Upper lobe of right lung (tissue), 1 donor: ENCODE results near the gene KCNH8. TPM values are rescaled to one million over a fixed set of nuclear protein-coding genes. Genes with fewer than 3 reads are reported as not detected.
"Not testable (repeated sequence)": the region's sequence is repeated elsewhere in the genome, so short reads cannot be mapped to it uniquely, and the experiment has no call there.

Source experiments
- ATAC-seq: fragments of 200-7000 bp; cut with Tn5 transposase; one replicate; pipeline ENCODE4 v1.9.1; 2020; ENCODE audit warnings: mild to moderate bottlenecking, moderate library complexity
- DNase-seq: peaks from one replicate; pipeline ENCODE4 v3.0.0-alpha.2; 2020
- H3K27ac ChIP-seq: fragments of 200-600 bp; one replicate; pipeline ENCODE4 v1.8.0; 2022
- H3K27me3 ChIP-seq: fragments of 200-600 bp; one replicate; pipeline ENCODE4 v1.8.0; 2022; ENCODE audit warnings: mild to moderate bottlenecking
- H3K36me3 ChIP-seq: fragments of 200-600 bp; one replicate; pipeline ENCODE4 v1.8.0; 2022
- H3K4me1 ChIP-seq: fragments of 200-600 bp; one replicate; pipeline ENCODE4 v1.8.0; 2022
- H3K4me3 ChIP-seq: fragments of 200-600 bp; one replicate; pipeline ENCODE4 v1.8.0; 2022; ENCODE audit warnings: mild to moderate bottlenecking
- H3K9me3 ChIP-seq: fragments of 200-600 bp; one replicate; pipeline ENCODE4 v1.8.0; 2022
- CTCF ChIP-seq: fragments of 200-600 bp; IDR thresholded peaks from one replicate; pipeline ENCODE4 v1.8.0; 2022; ENCODE audit warnings: antibody characterized with exemption
- intact Hi-C: fragments of 100-400 bp; cut with DNase I; formaldehyde crosslinking; loops from one replicate; pipeline ENCODE4 v1.11.0; 2022
- total RNA-seq: library from RNA; stranded (reverse); fragmentation: NEBNext Ultra II Directional; extraction: Animal tissue kit (Norgen Biotek cat#: 25700); gene quantifications from one replicate; pipeline ENCODE4 v1.2.1, GENCODE V29; 2021
- donor health status: DM: no; HTN: yes; CAD: no; lungs with severe emphysema.

The KCNH8 gene
- total RNA-seq, 1 donor from 2014 or later, result 0.41 TPM

- Histone ChIP-seq H3K27ac (no peak overlapping the region), H3K4me3 (no peak overlapping the region), H3K4me1 (no peaks in the 10 kb centered on the region), H3K9me3 (no peaks in the 10 kb centered on the region), H3K36me3 (no peaks in the 10 kb centered on the region), H3K27me3 (no peaks in the 10 kb centered on the region)
- ATAC-seq (no peak), DNase-seq (no peak)
- intact Hi-C loops, result no loop called here
- no peak for TF ChIP-seq CTCF
Observed at GRCh38 chr3:19226479-19226878, 78.2 kb downstream of the KCNH8 start.

GRCh38 chr3:19228167-19228566 is 79.9 kb downstream of the KCNH8 start:
- Histone ChIP-seq H3K36me3 (no peaks in the 10 kb centered on the region), H3K27ac (no peak overlapping the region), H3K9me3 (no peaks in the 10 kb centered on the region), H3K27me3 (no peaks in the 10 kb centered on the region), H3K4me3 (no peak overlapping the region), H3K4me1 (no peaks in the 10 kb centered on the region)
- DNase-seq, result no peak
- ATAC-seq, result no peak
- intact Hi-C loops, result no loop called here
- TF ChIP-seq CTCF, result no peak

- Histone ChIP-seq H3K27me3 (no peaks in the 10 kb centered on the region), H3K36me3 (no peaks in the 10 kb centered on the region), H3K4me3 (no peak overlapping the region), H3K9me3 (no peaks in the 10 kb centered on the region), H3K4me1 (no peaks in the 10 kb centered on the region), H3K27ac (no peak overlapping the region)
- ATAC-seq, result no peak
- DNase-seq, result no peak
- intact Hi-C loops, result no loop called here
- no peak for TF ChIP-seq CTCF
Observed at GRCh38 chr3:19229086-19229485, 80.8 kb downstream of the KCNH8 start.

GRCh38 chr3:19229881-19230280 is 81.6 kb downstream of the KCNH8 start:
- H3K36me3 ChIP-seq, H3K4me3 ChIP-seq, H3K4me1 ChIP-seq, ATAC-seq, intact Hi-C loops, H3K27me3 ChIP-seq, H3K27ac ChIP-seq, DNase-seq, H3K9me3 ChIP-seq: not testable (repeated sequence)

GRCh38 chr3:19231792-19232461 is 83.6 kb downstream of the KCNH8 start:
- H3K9me3 ChIP-seq, result no peaks in the 10 kb centered on the region
- no peaks in the 10 kb centered on the region for H3K4me1 ChIP-seq
- intact Hi-C loops, result no loop called here
- no peak overlapping the region for H3K27ac ChIP-seq
- DNase-seq (no peak), ATAC-seq (no peak)
- no peaks in the 10 kb centered on the region for H3K27me3 ChIP-seq
- no peak overlapping the region for H3K4me3 ChIP-seq
- TF ChIP-seq CTCF, result no peak
- H3K36me3 ChIP-seq, result no peaks in the 10 kb centered on the region

GRCh38 chr3:19232566-19232965 is 84.3 kb downstream of the KCNH8 start:
- ATAC-seq, result no peak
- H3K9me3 ChIP-seq, result no peaks in the 10 kb centered on the region
- no peaks in the 10 kb centered on the region for H3K36me3 ChIP-seq
- H3K4me3 ChIP-seq, result no peak overlapping the region
- intact Hi-C loops, result no loop called here
- no peaks in the 10 kb centered on the region for H3K4me1 ChIP-seq
- H3K27ac ChIP-seq, result no peak overlapping the region
- no peaks in the 10 kb centered on the region for H3K27me3 ChIP-seq
- DNase-seq, result no peak
- TF ChIP-seq CTCF, result no peak

GRCh38 chr3:19233882-19234784 is 85.8 kb downstream of the KCNH8 start:
- H3K4me1 ChIP-seq, H3K27ac ChIP-seq, H3K4me3 ChIP-seq, DNase-seq, H3K27me3 ChIP-seq, H3K36me3 ChIP-seq, H3K9me3 ChIP-seq, intact Hi-C loops, ATAC-seq: not testable (repeated sequence)
